ENCODE measurements around the gene WBP1L.
"Not testable (repeated sequence)": the region's sequence is repeated elsewhere in the genome, so short reads cannot be mapped to it uniquely, and the experiment has no call there.

DNA sequence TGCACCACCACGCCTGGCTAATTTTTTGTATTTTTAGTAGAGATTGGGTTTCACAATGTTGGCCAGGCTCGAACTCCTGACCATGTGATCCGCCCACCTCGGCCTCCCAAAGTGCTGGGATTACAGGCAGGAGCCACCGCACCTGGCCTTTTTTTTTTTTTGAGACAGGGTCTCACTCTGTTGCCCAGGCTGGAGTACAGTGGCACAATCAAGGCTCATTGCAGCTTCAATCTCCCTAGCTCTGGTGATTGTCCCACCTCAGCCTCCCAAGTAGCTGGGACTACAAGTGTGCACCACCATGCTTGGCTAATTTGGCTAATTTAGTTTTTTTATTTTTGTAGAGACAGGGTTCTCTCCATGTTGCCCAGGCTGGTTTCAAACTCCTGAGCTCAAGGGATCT is 1.4 kb upstream of the WBP1L start:
- TF ChIP-seq, protein P1, sequence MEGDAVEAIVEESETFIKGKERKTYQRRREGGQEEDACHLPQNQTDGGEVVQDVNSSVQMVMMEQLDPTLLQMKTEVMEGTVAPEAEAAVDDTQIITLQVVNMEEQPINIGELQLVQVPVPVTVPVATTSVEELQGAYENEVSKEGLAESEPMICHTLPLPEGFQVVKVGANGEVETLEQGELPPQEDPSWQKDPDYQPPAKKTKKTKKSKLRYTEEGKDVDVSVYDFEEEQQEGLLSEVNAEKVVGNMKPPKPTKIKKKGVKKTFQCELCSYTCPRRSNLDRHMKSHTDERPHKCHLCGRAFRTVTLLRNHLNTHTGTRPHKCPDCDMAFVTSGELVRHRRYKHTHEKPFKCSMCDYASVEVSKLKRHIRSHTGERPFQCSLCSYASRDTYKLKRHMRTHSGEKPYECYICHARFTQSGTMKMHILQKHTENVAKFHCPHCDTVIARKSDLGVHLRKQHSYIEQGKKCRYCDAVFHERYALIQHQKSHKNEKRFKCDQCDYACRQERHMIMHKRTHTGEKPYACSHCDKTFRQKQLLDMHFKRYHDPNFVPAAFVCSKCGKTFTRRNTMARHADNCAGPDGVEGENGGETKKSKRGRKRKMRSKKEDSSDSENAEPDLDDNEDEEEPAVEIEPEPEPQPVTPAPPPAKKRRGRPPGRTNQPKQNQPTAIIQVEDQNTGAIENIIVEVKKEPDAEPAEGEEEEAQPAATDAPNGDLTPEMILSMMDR (IDR thresholded peaks at IDR 0.05) = not testable (repeated sequence)
- TF ChIP-seq POLR2AphosphoS5 (IDR thresholded peaks at IDR 0.05) = not testable (repeated sequence)
